Right lobe of liver (tissue), 6 donors: ENCODE results near the gene ACVR1. TPM values are rescaled to one million over a fixed set of nuclear protein-coding genes. Genes with fewer than 3 reads are reported as not detected.

Experiments
- ATAC-seq, 4 donors: fragments of 200-7000 bp; cut with Tn5 transposase; one replicate each; pipeline ENCODE4 v1.9.1; 2020; ENCODE audit warnings: mild to moderate bottlenecking in 4 of 4, moderate library complexity in 4 of 4
- DNase-seq, 3 donors: peaks; one replicate each; pipeline ENCODE4 v3.0.0-alpha.2; 2020
- H3K27ac ChIP-seq, 3 donors: fragments of 200-600 bp; one replicate each; pipeline ENCODE4 v1.8.0; 2022
- H3K27me3 ChIP-seq, 2 donors: fragments of 200-600 bp; one replicate each; pipeline ENCODE4 v1.8.0; 2022
- H3K36me3 ChIP-seq, 4 donors: fragments of 200-600 bp; sonication (generic) in 1 of 4; one replicate each; pipeline versions ENCODE4 v1.5.1 to v1.8.0; 2017 to 2022; ENCODE audit warnings: control low read depth in 1 of 4
- H3K4me1 ChIP-seq, 4 donors: fragments of 200-600 bp; sonication (generic) in 1 of 4; one replicate each; pipeline versions ENCODE4 v1.5.1 to v1.8.0; 2017 to 2022; ENCODE audit warnings: control low read depth in 1 of 4
- H3K4me3 ChIP-seq, 3 donors: fragments of 200-600 bp; one replicate each; pipeline ENCODE4 v1.8.0; 2022
- H3K9me3 ChIP-seq, 4 donors: fragments of 200-600 bp; sonication (generic) in 1 of 4; one replicate each; pipeline versions ENCODE4 v1.5.1 to v1.8.0; 2017 to 2022; ENCODE audit warnings: control low read depth in 1 of 4
- POLR2A ChIP-seq: fragments of 450-650 bp; IDR thresholded peaks from one replicate; pipeline ENCODE4 v1.6.1; 2017; ENCODE audit warnings: antibody characterized with exemption, mild to moderate bottlenecking
- WGBS: methylation state at CpG from one replicate; pipeline ENCODE4 v1.1.6; 2018; ENCODE audit warnings: low coverage, low lambda C conversion rate; ENCODE audit not compliant: insufficient coverage; ENCODE audit errors: missing lambda C conversion rate; 5-methylcytosine and 5-hydroxymethylcytosine counted together
- intact Hi-C, 2 donors: fragments of 100-400 bp; cut with DNase I; formaldehyde crosslinking; loops; one replicate each; pipeline versions ENCODE4 v1.11.2 to v1.14.1; 2022
- total RNA-seq, 6 experiments: library from RNA; depleted of rRNA in 2 of 6; stranded (reverse); fragments of >200 nt in 2 of 6; fragmentation: NEBNext Ultra II Directional in 3 of 6; extraction: Animal tissue kit (Norgen Biotek cat#: 25700) in 3 of 6; gene quantifications; one replicate each; pipeline versions ENCODE4 v1.1.0 to v1.2.4, GENCODE V29; 2016 to 2023
- TF ChIP-seq, protein P1 (sequence below), 4 donors: fragments of 200-600 bp in 3 of 4; fragments of 450-650 bp in 1 of 4; IDR thresholded peaks; one replicate each; pipeline versions ENCODE4 v1.5.1 to v1.8.0; 2016 to 2022; ENCODE audit warnings: antibody characterized with exemption in 4 of 4, mild to moderate bottlenecking in 2 of 4
- donor health status: DM: no; HTN: yes; CAD: no.
- donor health status: DM: no; HTN: no; CAD: no.
- donor health status: DM: no; HTN: no; CAD: no.
- donor health status: DM: no; HTN: yes; CAD: no.
- donor health status: DM: no; HTN: yes; CAD: no.

ACVR1 gene
- total RNA-seq, 6 experiments from 2014 or later: 10.9 to 25.1 (median 14.6) TPM

DNA sequence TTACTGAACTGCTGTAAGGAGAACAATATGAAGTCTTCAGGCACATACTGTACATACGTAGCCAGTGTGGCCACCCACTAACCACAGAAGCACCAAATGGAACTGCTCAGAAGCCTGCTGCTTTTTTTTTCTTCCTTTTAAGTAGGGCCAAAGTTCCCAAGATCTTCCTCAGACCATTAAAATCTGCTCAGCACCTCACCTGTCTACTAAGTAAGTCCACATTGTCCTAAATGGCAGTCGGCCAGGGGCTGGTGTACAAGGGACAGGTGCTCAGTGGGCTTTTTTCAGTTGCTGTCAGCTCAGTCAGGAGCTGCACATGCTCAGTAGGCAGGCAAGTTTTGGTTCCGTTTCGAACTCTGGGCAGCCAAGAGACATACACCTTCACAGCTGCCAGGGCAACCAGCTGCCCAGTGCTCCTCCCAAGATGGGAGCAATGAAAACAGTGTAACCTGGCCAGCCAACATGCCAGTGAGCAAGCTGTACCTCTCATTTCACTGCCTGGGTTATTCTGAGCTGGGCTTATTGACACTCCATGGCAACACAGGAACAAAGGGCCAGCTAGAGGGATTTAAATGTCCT, 86.1 kb downstream of the ACVR1 start:
- ATAC-seq (peak; percentile 53 to 86 (median 78)), DNase-seq (peak; percentile 21 to 74 (median 72))
- WGBS: 60% methylated on average over 2 of the region's 4 CpGs

DNA sequence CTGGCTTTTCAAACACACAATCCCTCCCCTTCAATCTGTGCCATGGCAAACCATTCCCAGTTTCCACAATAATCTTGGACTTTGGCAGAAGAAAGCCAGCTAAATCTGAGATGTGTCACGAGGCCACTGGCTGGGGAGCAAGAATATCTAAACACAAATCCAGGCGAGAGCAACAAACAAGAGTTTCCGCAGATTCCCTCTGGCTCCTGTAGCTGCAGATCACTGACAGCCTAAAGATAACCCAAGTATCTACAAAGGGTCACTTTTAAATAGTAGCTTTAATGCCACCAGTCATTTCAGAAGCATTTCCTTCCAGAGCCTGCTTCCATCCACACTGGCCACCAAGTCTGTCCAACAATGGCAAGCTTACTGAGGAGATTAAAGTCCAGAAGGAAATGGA, 86.9 kb downstream of the ACVR1 start:
- H3K9me3 ChIP-seq: no peaks in the 10 kb centered on the region
- H3K4me3 ChIP-seq: no peak overlapping the region
- intact Hi-C loops: loop anchor here in 1 of 2 donors (10.0 kb wide), 1 partner anchor 216 kb away; no protein-coding TSS in a partner anchor
- no peak for DNase-seq
- TF ChIP-seq, protein P1, sequence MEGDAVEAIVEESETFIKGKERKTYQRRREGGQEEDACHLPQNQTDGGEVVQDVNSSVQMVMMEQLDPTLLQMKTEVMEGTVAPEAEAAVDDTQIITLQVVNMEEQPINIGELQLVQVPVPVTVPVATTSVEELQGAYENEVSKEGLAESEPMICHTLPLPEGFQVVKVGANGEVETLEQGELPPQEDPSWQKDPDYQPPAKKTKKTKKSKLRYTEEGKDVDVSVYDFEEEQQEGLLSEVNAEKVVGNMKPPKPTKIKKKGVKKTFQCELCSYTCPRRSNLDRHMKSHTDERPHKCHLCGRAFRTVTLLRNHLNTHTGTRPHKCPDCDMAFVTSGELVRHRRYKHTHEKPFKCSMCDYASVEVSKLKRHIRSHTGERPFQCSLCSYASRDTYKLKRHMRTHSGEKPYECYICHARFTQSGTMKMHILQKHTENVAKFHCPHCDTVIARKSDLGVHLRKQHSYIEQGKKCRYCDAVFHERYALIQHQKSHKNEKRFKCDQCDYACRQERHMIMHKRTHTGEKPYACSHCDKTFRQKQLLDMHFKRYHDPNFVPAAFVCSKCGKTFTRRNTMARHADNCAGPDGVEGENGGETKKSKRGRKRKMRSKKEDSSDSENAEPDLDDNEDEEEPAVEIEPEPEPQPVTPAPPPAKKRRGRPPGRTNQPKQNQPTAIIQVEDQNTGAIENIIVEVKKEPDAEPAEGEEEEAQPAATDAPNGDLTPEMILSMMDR (IDR thresholded peaks at IDR 0.05): no peak
- no peak for TF ChIP-seq POLR2A
- H3K4me1 ChIP-seq: peaks cover 0 to 47% (median 22%) of the 10 kb centered on the region in 4 donors
- WGBS: 4% methylated on average over 3 of the region's 3 CpGs
- H3K36me3 ChIP-seq: no peaks in the 10 kb centered on the region
- peak overlapping the region in 2 of 3 donors; percentile 27 to 56 for H3K27ac ChIP-seq
- peak in 3 of 4 donors; percentile 7 to 16 (median 14) for ATAC-seq
- H3K27me3 ChIP-seq: no peaks in the 10 kb centered on the region

More for the DNA sequence above, 86.1 kb downstream of the ACVR1 start:
- Histone ChIP-seq H3K36me3 (no peaks in the 10 kb centered on the region), H3K4me3 (no peak overlapping the region), H3K4me1 (peaks cover 0 to 39% (median 19%) of the 10 kb centered on the region in 4 donors), H3K27me3 (no peaks in the 10 kb centered on the region), H3K9me3 (no peaks in the 10 kb centered on the region), H3K27ac (peak overlapping the region in 2 of 3 donors; percentile 27 to 56)
- TF ChIP-seq POLR2A: no peak
- TF ChIP-seq, protein P1 (IDR thresholded peaks at IDR 0.05): no peak
- intact Hi-C loops: loop anchor here in 1 of 2 donors (10.0 kb wide), 1 partner anchor 215 kb away; no protein-coding TSS in a partner anchor

DNA sequence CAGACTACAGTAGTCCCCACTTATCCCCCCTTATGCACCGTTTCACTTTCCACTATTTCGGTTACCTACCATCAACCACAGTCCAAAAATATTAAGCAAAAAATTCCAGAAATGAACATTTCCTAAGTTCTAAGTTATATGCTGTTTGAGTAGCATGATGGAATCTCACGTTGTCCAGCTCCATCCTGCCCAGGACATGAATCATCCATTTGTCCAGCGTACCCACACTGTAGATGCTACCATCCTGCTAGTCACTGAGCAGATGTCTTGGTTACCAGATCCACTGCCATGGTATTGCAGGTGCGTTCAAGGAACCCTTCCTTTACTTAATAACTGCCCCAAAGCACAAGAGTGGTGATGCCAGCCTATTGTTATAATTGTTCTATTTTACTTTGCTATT, 87.9 kb downstream of the ACVR1 start:
- 93% methylated on average over 5 of the region's 5 CpGs for WGBS
- peaks cover 0 to 57% (median 26%) of the 10 kb centered on the region in 4 donors for H3K4me1 ChIP-seq
- no peaks in the 10 kb centered on the region for H3K27me3 ChIP-seq
- H3K27ac ChIP-seq: no peak overlapping the region
- no peak overlapping the region for H3K4me3 ChIP-seq
- ATAC-seq: no peak
- no peaks in the 10 kb centered on the region for H3K36me3 ChIP-seq
- intact Hi-C loops: loop anchor here in 1 of 2 donors (10.0 kb wide), 1 partner anchor 217 kb away; no protein-coding TSS in a partner anchor
- H3K9me3 ChIP-seq: no peaks in the 10 kb centered on the region
- TF ChIP-seq, protein P1 (IDR thresholded peaks at IDR 0.05): no peak
- no peak for TF ChIP-seq POLR2A
- no peak for DNase-seq

DNA sequence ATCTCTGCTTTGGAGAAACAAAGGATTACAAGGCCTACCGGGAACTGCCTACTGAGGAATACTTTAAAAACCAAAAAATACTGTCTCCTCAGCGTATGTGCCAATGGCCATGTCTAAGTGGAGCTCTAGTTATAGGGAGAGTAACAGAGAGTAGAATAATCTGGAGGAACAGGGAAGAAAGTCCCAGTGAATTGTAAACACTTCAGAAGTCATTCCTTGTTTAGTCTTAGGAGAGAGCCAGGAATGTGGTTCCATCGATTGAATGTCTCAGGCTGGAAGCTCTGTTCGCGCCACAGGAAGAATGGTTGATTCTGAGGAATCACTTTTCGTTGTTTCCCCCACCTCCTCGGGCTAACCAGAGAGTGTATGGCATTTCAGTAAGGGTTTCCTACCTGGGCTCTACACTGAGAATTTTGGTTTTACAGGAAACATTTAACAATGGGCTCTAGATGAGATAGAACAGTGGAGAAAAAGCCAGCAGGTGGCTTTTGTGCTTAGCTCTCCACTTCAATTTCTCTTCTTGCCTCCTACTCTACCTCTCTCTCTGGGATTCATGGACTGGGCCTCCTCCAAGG, 88.7 kb downstream of the ACVR1 start:
- ATAC-seq (no peak), DNase-seq (no peak)
- no peak overlapping the region for H3K4me3 ChIP-seq
- H3K27me3 ChIP-seq: no peaks in the 10 kb centered on the region
- no peaks in the 10 kb centered on the region for H3K36me3 ChIP-seq
- intact Hi-C loops: loop anchor here in 1 of 2 donors (10.0 kb wide), 1 partner anchor 217 kb away; no protein-coding TSS in a partner anchor
- WGBS: 74% methylated on average over 5 of the region's 7 CpGs
- no peak overlapping the region for H3K27ac ChIP-seq
- peaks cover 0 to 63% (median 29%) of the 10 kb centered on the region in 4 donors for H3K4me1 ChIP-seq
- H3K9me3 ChIP-seq: no peaks in the 10 kb centered on the region
- TF ChIP-seq POLR2A: no peak
- TF ChIP-seq, protein P1 (IDR thresholded peaks at IDR 0.05): no peak
